Measurements from ENCODE around the gene IL1R2.
"Not testable (repeated sequence)": the region's sequence is repeated elsewhere in the genome, so short reads cannot be mapped to it uniquely, and the experiment has no call there.

IL1R2 gene

DNA sequence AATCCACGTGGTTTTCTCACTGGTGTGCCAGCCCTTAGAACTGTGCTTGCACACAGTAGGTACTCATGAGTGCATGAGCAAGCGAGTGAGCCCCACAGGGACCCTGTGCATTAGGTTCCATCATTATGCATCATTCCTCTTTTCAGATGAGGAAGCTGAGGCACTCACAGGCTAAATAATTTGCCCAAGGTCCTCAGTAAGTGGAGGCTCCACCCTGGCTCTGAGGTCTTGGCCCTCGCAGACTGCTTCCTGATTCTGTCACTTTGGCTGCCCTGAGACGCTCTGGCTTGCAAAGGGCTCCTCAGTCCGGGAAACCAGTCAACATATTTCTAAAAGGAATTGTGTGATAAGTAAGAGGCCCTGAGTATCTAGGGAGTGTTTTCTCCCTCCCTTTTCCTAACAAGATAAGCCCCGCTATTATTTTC, 71.7 kb downstream of the IL1R2 start:
- no peak for DNase-seq

DNA sequence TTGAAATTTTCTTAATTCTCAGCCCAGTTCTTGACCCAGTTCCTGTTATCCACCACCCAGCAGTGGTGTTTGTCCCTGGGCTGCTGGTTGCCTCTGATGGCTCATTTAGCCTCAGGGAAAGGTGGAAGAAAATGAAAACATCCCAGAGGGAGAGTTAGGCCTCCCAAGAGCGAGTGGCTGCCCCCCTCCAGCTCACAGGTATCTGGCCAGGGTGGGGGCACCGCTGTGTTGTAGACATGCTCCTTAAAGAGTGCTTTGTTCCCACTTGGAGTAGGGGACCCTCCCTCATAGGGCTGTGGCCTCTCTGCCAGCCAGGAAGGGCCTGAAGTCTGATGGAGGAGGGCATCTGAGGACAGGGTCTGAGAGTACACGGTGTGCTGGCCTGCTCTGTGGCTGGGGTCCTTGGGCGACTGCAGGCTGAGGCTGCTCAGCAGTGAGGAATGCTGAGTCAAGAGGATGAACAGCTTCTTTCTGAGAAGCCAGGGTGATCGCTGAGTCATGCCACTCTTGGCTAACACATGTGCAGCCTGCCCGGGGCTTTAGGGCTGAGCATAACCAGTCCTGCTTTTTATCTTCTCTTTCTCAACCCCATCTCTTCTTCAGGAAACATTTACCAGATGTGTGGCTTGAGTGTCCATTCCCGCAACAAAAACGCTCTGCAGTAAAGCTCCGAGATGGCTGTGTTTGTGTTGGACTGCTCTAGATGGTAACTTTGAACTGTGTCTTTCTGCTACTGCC, 72.3 kb downstream of the IL1R2 start:
- peak; percentile 42 to 56 for DNase-seq

DNA sequence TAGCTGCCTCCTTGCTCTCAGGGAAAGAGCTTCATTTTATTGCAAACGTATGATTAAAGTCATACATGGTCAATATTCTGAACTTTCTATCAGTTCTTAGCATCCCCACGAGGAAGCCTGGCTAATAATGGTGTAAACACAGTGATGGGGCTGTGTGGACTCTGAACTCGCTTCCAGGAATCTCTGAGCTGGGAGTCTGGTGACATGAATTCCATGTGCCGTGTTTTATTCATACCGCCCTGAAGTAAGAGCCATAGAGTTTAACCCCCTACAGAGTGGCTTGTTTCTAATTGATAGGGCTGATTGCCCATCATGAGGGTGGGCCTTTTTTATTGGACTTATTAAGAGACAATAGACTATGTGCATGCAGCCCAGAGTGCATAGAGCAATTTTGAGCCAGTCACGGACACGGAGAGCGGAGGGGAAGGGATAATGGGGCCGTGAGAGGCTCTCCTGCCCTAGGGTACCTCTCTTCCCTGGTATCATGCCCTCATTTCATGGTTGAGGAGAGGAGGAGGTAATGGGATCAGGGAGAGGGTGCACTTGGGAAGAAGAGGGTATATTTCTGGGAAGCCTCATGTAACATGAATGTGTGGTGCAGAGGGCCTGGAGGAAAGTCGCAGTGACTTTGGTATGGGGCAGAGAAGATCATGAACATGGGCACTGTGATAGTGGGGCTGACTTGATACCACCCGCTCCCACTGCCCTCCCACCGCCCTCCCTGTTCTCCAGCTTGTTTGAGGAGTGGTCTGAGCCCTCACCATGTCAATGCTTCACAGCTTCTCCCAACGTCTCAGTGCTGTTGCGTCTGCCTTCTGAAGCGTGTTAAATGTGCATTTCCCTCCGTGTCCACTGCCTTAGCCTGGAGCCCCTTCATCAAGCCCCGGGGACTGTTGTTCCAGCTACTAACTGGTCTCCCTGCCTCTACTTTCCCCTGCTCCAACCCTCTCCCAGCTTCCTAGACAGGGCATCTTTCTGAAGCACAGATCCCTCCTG, 73.2 kb downstream of the IL1R2 start:
- DNase-seq = no peak

DNA sequence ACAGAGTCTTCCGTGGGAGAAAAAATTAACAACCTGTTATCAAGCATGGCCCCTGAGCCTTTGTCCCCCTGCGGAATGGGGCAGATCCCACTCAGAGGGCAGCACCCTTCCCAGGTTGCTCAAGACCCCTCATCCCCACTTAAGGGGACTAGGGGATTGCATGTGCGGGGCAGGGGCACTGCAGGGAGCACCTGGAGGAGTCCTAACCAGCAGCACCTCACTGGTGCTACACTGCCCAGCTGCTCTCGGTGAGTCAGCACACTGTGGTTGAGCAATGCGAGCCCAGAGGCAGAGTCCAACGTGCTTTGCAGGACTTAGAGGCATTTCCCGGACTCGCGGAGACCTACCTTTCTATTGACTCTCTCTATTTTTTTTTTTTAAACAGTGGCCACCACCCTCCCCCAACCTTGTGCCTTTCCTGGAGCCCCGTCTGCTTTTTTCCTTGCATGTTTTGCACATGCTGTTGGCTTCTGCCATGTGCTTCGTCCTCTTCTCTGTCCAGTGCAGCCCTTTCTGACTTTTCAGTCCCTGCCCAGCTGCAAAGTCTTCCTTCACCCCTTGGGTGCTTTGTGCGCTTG, 74.0 kb downstream of the IL1R2 start:
- DNase-seq = no peak

DNA sequence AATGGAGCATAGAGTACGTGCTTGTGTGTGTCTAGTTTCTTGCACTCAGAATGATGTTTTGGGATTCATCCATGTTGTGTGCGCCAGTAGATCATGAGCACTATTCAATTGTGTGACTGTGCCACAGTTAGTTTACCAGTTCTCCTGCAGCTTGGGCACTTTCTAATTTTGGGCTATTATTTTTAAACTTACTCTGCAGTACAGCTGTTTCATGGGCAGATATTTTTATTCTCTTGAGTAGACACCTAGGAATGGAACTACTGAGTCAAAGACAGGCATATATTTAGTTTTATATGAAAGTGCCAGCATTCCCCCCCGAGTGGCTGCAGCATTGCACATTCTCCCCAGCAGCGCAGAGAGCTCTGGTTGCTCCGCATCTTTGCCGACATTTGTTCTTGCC, 74.8 kb downstream of the IL1R2 start:
- DNase-seq = no peak

DNA sequence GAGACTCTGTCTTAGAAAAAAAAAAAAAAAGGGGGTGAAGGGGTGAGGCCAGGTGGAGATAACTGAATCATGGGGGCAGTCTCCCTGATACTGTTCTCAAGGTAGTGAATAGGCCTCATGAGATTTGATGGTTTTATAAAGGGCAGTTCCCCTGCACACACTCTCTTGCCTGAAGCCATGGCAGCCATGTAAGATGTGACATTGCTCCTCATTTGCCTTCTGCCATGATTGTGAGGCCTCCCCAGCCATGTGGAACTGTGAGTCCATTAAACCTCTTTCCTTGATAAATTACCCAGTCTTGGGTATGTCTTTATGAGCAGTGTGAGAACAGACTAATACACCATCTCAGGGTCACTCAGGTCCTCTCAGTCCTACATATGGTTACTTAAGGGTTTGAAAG, 76.4 kb downstream of the IL1R2 start:
- DNase-seq = not testable (repeated sequence)

DNA sequence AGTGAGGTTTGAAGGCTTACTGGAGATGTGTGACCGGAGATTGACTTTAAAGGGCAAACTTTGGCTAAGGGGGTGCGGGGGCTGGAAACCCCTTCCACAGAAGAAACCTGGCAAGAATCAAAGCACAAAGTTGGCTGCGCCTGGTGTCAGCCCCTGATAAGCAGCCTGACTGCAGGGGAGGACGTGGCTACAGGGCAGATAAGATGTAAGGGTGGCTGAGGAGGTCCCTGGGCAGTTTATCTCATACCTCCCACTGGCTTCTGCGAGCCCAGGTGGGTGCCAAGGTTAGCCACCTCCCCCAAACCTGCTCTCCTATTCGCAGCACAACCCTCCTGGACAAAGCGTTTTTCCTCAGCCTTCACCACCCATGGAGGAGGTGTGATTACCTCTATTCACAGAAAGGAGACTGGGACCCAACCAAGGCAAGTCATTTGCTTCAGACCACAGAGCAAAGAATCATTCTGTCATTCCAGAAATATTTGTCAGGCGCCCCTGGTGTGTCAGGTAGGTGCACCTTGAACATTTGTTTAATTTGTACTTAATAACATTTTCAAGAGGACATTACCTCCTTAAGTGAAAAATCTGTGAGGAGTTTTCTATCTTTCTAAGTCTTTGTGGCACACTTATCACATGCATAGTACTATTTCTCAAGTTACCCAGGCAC, 77.7 kb downstream of the IL1R2 start:
- no peak for DNase-seq

DNA sequence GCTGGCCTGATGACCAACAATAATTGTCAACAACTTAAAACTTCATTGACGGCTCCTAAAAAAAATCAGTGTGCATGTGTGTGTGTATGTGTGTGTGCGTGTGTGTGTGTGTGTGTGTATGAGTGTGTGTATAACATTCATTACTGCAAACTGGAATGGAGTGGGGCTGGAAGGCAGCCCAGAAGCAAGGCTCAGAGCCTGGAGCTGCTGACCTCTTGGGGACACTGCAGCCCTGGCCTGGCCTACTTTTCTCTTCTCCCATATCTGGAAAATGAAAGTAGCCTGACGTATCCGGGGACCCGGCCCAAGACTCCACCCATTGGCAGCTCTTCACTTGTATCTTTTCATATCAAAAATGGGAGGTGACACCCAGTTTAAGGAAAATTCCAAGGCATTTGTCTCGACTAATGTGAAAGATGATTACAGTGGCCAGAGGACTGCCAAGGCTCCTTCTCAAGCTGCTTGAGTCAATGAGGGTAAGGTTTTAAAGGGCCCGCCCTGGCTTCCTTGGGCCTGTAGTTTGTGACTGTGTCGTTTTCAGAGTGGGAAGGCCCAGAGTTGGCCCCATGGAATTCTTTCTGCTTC, 78.4 kb downstream of the IL1R2 start:
- DNase-seq = no peak

DNA sequence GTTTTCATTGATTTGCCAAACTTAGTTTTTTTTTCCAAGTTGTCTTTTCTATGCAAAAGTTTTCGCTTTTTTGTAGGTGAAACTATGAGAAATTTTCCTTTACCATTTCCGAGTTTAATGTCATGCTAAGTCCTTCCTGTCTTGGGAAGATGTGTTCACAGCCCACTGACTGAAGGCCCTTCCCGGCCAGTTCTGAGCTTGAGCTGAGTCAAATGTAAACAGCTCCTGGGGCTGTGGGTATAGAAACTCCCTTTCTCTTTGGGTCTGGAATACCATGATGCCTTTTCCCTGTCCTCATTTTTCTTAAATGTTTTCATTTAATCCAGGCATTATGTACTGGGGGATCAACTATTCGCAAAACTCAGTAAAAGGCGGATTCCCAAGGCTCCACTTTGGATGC, 81.0 kb downstream of the IL1R2 start:
- DNase-seq = no peak

DNA sequence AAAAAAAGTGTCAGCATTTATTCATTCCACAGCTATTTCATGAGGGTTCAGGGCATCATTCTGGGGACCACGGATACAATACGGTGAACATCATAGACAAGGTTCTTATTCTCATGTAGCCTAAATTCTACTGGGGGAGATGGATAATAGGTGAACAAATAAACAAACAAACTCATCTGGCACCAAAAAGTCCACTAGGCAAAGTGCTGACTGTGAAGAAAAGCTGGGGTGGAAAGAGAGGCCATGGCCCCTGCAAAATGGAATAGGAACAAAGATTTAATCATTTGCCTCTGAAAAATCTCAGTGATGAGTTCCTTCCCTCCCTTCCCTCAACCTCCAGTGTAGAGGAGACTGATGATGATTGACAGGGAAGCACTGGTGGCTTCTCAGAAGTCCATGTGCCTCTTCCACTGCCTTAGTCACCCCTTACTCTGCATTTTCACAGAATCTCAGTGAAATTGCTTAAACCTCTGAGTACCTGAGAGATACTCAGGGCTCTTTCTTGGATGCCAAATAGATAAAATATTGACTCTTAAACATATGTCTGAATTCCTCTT, 81.5 kb downstream of the IL1R2 start:
- no peak for DNase-seq

DNA sequence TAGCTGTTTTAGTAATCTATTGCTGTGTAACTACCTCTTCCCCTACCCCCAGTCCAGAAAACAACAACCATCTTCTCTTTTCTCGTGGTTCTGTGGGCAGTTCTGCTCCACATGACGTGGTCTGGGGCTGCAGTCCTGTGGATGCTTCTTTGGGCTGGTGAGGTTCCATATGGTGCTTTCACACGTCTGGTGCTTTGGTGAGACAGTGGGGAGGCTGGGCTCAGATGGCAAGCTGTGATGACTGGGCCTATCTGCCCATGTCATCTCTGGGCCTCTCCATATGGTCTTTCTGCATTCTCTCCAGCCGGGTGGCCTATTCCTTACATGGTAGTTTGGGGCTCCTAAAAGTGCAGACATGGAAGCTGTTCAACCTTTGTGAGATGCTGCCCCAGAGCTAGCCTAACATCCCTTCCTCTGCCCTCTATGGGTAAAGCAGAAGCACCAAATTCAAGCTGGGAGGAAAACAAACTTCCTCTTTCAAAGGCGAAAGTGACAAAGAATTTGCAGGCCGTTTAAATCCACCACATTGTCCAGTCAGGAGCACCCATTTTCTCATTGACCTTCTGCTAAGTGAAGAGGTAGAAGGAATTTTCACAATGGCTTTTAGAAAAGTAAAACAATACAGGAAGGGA, 82.5 kb downstream of the IL1R2 start:
- DNase-seq = no peak

DNA sequence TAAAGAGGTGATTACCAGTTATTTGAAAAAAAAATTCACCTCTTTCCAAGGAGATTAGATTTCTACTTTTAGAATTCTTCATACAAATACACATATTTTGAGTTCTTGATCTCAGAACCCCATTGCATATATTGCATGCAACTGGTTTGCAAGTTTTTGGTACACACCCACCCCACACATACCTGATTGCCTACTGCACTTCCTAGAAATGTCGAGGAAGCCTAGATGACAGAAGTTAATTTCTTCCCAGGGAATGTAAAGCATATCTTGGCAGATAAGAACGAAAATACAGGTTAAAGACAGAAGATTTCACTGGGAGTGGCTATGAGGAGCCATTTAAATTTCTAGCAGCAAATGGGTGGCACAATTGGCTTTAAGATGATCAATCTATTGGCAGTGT, 83.7 kb downstream of the IL1R2 start:
- DNase-seq = no peak

DNA sequence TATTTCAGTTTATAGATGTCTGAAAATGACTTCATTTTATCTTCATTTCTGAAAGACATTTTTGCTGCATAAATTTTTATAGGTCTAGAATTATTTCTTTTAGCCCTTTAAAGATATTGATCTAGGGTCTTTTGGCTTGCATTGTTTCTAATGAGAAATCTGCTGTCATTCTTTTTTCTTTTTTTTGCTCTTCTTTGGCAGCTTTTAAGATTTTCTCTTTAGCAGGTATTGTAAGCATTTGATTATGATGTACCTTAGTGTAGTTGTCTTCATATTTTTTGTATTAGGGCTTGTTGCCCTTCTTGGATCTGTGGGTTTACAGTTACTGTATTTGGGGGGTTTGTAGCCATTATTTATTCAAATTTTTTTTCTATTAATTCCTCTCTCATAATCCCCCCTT, 84.8 kb downstream of the IL1R2 start:
- no peak for DNase-seq
